ENCODE measurements around the gene SLC9A8.
"Not testable (repeated sequence)": the region's sequence is repeated elsewhere in the genome, so short reads cannot be mapped to it uniquely, and the experiment has no call there.

The SLC9A8 gene

GRCh38 chr20:49786196-49786595 lies 26.4 kb upstream of the SLC9A8 start:
- in situ Hi-C loops (cut with MboI; ENCODE audit: low sequenced_read_pairs), result no loop called here

- in situ Hi-C loops (cut with MboI; ENCODE audit: low sequenced_read_pairs), result no loop called here
These were observed 25.8 kb upstream of the SLC9A8 start for GRCh38 chr20:49786668-49787370.

- in situ Hi-C loops (cut with MboI; ENCODE audit: low sequenced_read_pairs), result no loop called here
These were observed 25.0 kb upstream of the SLC9A8 start for GRCh38 chr20:49787371-49788357.

GRCh38 chr20:49790077-49790798 lies 22.4 kb upstream of the SLC9A8 start:
- in situ Hi-C loops (cut with MboI; ENCODE audit: low sequenced_read_pairs), result no loop called here

GRCh38 chr20:49791165-49791564 lies 21.5 kb upstream of the SLC9A8 start:
- in situ Hi-C loops (cut with MboI; ENCODE audit: low sequenced_read_pairs), result no loop called here

GRCh38 chr20:49792006-49792405 lies 20.6 kb upstream of the SLC9A8 start:
- in situ Hi-C loops (cut with MboI; ENCODE audit: low sequenced_read_pairs), result no loop called here

GRCh38 chr20:49792611-49793010 lies 20.0 kb upstream of the SLC9A8 start:
- in situ Hi-C loops (cut with MboI; ENCODE audit: low sequenced_read_pairs), result no loop called here

- in situ Hi-C loops (cut with MboI; ENCODE audit: low sequenced_read_pairs), result no loop called here
These were observed 18.1 kb upstream of the SLC9A8 start for GRCh38 chr20:49794336-49795134.

GRCh38 chr20:49795135-49795424 lies 17.5 kb upstream of the SLC9A8 start:
- in situ Hi-C loops (cut with MboI; ENCODE audit: low sequenced_read_pairs), result no loop called here

GRCh38 chr20:49796600-49797343 lies 15.9 kb upstream of the SLC9A8 start:
- in situ Hi-C loops (cut with MboI; ENCODE audit: low sequenced_read_pairs), result no loop called here

GRCh38 chr20:49797344-49797615 lies 15.3 kb upstream of the SLC9A8 start:
- in situ Hi-C loops (cut with MboI; ENCODE audit: low sequenced_read_pairs), result no loop called here

GRCh38 chr20:49798718-49799117 lies 13.9 kb upstream of the SLC9A8 start:
- in situ Hi-C loops (cut with MboI; ENCODE audit: low sequenced_read_pairs), result no loop called here

- in situ Hi-C loops (cut with MboI; ENCODE audit: low sequenced_read_pairs), result no loop called here
These were observed 12.9 kb upstream of the SLC9A8 start for GRCh38 chr20:49799698-49800097.

GRCh38 chr20:49803418-49803817 lies 9.2 kb upstream of the SLC9A8 start:
- in situ Hi-C loops (cut with MboI; ENCODE audit: low sequenced_read_pairs), result no loop called here

- in situ Hi-C loops (cut with MboI; ENCODE audit: low sequenced_read_pairs), result no loop called here
These were observed 8.3 kb upstream of the SLC9A8 start for GRCh38 chr20:49804364-49804763.

GRCh38 chr20:49805224-49805876 lies 7.3 kb upstream of the SLC9A8 start:
- in situ Hi-C loops (cut with MboI; ENCODE audit: low sequenced_read_pairs), result not testable (repeated sequence)

GRCh38 chr20:49808753-49809152 lies 3.9 kb upstream of the SLC9A8 start:
- in situ Hi-C loops (cut with MboI; ENCODE audit: low sequenced_read_pairs), result no loop called here

- in situ Hi-C loops (cut with MboI; ENCODE audit: low sequenced_read_pairs), result no loop called here
These were observed 2.7 kb upstream of the SLC9A8 start for GRCh38 chr20:49809803-49810359.

- in situ Hi-C loops (cut with MboI; ENCODE audit: low sequenced_read_pairs), result no loop called here
These were observed 2.0 kb upstream of the SLC9A8 start for GRCh38 chr20:49810491-49811190.

Data from HL-60/S4 (cell line).